Activated CD4-positive, alpha-beta T cell treated with anti-CD3 and anti-CD28 coated beads, Interleukin-2, Interleukin-6, amounts not matched to agents 100 ng/mL and 50 ng/mL, durations not matched to agents 16 hours and 8 hours (primary cell): Measurements from ENCODE around the gene LSM2.

Source experiments
- DNase-seq: peaks from one replicate; pipeline ENCODE4 v3.0.0-alpha.2; 2020

Gene LSM2

DNA sequence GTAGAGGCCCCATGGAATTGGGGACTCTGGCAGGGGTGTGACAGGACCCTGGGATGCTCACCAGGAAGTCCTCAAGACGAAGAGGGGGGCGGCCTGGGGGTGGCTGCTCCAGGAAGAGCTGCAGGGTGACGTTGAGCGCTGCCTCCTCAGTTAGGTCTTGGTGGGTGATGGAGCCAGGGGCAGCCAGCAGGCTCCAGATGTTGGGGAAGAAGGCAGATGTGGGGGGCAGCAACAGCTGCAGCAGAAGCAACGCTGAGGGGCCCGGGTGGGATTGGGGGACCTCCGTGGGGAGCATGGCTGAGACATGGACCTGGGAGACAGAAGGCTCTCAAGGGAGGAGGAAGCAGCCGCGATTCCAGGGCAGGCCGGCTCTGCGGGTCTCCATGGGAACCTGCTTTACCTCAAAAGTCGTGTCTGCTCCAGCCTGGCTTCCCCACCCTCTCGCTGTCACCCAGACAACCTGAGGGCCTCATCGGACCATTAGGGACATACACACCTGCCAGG lies 30.2 kb downstream of the LSM2 start:
- no peak for DNase-seq

DNA sequence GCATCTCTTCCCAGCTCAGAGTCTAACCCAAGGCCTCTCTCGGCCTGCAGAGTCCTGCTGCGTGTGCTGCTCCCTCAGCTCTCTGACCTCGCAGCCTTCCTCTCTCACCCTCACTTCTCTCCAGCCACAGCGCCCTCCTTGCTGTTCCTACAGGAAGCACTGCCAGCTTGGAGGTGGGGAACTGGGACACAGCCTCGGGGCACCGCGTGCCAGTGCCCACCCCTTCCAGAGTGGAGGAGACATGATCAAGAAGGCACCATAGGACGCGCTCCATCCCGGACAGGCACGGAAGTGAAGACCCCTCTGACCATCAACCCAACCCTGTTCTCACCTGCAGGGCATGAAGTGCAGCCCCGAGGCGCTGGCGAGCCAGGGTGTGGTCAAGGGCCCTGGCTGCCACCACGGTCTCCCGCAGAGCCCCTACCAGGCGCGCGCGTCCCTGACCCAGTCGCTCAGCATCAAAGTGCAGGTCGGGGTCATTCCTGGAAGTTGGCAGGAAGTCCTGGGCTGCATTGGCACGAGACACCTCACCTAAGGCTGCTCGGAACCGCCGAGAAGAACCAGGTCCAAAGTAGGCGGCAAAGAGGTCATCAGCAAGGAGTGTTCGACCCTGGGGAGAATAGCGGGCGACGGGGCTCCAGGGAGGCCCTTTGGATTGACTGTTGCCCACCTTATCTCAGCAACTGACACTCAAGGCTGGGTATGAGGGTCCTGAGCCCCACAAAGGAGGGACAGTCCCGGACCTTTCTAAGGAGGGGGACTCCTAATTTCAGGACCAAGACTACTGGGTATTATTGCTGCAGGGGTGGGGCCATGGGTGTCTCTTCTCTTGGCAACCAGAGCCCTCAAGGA lies 30.9 kb downstream of the LSM2 start:
- no peak for DNase-seq

DNA sequence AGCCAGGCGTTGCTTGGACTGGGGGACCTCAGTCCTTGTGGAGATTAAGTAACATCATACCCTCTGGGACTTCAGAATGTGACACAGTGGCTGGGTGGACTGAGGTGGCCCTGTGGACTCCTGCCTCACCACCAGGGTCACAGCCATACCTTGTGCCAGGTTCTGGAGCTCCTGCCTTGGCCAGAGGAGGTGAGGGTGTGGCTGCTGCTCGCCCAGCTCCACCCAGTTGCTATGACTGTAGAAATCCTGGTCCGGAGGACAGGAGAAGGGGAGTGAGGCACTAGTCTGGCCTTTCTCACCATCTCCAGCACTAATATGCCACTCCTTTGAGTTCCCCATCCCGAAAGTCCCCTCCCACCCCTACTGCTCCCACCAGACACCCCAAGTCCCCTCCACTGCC lies 31.6 kb downstream of the LSM2 start:
- DNase-seq, result no peak

DNA sequence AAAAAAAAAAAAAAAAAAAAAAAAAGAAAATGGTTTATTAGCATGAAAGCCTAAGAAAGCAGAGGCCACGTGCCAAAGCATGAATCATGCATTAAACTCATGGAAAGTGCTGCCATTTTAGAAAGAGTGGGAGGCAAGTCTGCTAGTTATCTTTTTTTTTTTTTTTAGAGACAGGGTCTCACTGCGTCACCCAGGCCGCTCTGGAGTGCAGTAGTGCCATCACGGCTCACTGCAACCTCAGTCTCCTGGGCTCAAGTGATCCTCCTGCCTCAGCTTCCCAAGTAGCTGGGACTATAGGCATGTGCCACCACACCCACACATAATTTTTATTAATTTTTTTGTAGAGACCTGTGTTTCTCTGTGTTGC lies 34.8 kb downstream of the LSM2 start:
- DNase-seq, result no peak

DNA sequence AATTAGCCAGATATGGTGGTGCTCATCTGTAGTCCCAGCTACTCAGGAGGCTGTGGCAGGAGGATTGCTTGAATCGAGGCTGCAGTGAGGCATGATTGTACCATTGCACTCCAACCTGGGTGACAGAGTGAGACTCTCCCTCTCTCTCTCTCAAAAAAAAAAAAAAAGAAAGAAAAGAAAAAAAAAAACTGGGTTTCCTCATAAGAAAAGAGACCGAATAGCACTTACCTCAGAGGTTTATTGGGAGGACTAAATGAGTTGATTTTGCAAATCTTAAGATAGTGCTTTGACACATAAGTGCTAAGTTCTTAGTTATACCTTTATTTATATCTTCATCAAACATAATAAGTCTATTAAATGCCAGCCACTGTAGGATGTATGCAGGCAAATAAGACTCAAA lies 35.9 kb downstream of the LSM2 start:
- no peak for DNase-seq

DNA sequence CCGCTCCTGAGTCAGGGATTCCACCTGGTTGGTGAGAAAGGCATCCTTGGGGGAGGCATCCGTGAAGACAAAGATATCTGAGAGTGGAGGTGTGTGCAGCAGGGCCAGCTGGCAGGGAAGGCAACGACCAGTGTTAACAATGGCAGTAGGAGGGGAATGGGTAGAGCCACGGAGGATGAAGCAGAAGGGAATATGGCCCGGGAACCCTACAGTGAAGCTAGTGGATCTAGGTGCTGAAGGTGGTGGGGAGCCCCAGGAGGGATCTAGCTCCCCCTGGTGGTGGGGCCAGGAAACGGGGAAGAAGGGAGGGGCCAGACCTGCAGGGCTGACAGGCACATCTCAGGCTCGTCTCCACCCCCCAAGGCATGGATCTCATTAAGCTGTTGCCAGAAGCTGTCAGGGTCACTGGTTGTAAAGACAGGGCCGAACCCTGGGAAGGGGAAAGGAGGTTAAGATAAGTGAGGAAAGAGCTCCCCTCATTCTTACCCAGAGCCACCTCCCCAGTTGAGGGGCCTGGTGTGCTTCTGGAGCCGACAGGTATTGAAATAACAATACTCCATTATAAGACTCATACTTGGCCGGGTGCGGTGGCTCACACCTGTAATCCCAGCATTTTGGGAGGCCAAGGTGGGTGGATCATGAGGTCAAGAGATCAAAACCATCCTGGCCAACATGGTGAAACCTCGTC lies 36.9 kb downstream of the LSM2 start:
- DNase-seq, result peak; percentile 91

DNA sequence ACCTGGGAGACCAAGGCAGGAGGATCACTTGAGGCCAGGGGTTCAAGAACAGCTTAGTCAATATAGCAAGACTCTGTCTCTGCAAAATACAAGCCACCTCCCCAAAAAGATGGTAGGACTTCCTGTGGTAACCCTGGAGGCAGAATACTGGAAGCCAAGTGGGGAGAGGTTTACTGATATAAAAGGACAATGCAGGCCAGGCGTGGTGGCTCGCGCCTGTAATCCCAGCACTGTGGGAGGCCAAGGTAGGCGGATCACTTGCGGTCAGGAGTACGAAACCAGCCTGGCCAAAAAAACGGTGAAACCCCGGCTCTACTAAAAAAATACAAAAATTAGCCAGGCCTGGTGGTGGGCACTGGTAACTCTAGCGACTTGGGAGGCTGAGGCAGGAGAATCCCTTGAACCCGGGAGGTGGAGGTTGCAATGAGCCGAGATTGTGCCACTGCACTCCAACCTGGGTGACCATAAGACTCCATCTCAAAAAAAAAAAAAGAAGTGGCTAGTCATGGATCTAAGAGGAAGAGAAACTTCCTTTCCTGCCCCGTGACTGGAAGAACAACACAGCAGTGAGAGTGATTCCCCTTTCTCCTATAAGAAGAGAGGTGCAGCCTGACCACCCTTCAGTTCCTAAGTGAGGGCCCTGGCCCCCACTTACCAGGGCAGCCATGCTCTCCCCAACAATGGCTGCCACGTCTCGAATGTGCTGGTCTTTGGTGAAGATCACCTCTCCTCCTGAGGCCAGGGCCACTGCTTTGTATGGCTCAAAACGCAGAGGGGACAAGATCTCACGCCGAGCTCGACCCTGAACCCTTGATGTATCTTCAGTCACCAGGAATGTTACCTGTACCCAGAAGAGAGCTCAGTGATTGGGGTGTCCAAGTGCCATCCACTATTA lies 38.2 kb downstream of the LSM2 start:
- no peak for DNase-seq

DNA sequence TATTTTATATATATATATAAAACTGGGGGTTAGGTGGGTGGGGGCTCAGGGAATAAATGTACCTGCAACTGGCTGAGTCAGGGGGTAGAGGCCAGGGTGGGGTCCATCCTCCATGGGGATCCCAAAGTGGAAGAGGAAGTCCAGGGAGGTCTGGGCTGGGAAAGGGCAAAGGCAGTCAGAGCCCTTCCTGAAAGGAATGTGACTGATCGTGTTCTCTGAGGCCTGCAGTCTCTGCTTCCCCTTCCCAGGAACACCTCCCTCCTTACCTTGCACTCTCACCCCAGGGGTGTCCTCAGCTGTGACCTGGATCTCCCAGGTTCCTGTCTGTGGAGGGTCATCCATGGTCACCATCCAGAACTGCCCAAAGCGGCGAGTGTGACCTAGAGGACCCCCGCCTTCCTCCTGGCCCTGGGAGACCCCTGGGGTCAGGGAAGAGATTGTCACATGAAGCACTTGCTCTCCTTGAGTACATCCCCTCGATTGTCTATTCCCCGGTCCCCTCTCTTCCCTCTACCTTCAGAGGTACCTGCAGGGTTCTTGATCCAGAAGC lies 39.6 kb downstream of the LSM2 start:
- DNase-seq, result no peak

DNA sequence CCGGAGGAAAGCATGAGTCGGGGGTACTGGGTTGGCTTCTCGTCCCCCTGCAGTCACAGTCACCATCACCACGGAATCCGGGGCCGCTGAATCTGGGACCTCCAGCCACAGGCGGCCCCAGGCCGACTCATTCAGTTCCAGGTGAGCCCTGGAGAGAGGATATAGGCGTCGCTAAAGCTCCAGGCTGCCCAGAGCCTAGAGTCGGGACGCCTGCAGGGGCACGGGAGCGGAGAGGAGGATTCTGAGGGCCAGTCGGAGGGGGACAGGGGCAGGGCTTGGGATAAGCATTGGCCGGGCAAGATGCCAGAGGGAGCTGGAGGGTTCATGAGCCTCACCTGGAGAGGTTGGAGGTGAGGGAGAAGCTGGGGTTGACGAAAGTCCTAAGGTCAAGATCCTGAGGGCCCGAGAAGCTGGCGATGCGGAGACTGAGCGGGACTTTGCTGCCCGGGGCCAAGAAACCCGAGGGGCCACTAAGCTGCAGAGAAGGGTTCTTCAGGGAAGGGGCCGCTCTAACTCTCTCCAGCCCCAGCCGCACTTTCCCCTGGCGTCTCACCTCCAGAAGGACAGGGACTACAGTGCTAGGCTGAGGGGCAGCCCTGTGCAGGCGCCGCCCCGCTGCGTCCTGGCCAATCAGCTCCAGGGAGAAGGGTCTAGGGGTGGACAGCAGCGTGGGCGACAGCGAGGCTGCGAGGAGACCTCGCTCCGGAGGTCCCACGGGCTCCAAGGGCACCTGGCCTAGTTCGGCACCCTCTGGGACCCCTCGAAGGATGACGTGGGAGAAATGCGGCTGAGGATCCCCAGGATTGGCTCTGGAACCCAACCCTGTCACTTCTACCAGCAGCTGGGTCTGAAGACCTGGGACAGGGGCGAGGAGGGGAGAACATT lies 40.6 kb downstream of the LSM2 start:
- DNase-seq, result no peak

DNA sequence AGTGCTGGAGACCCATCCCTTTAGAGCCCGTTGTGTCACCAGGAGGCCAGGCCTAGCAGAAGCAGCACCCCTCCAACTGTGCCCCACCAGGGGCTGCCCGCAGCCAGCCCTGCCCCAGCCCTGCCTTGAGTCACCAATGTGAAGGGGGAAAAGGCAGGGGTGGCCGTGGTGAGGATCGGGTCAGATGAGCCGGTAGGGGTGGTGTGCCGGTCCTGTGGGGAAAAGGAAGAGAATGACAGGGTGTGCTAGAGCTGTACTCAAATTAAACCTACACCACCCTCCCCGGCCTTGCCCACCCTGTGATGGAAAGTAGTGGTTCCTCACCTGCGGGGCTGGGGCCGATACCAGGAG lies 41.2 kb downstream of the LSM2 start:
- no peak for DNase-seq

DNA sequence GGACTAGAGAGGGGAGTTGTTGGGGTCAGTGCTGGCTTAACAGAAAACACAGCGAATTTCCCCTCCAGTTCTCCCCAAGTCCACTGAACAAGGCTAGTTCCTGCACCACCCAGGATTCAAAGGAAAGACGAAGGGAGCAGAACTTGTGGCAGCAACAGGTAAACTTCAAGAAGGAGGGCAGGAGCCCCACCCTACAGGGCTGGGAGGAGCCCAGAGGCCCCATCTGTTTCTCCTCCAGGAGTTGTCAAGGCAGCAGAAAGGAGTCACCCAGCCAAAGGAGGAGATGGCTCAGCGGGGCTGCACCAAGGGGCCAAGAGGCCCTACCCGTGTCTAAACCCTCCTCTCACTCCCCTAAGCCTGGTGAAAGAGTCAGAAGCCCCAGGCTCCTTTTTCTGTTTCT lies 42.6 kb downstream of the LSM2 start:
- no peak for DNase-seq

DNA sequence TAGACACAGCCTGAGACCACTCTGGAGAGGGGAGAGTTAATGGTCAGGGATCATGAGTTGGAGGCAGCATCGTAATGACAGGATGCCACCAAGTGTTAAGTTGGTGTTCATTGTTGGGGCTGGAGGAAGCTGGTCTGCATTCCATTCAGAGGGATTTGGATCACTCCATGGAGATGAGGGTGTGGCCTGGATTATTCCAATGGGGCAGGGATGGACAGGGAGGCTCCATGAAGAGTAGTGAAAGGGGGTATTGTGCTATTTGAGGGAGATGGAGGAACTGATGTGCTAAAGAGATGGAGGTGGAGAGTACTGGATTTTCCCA lies 43.2 kb downstream of the LSM2 start:
- DNase-seq, result no peak

DNA sequence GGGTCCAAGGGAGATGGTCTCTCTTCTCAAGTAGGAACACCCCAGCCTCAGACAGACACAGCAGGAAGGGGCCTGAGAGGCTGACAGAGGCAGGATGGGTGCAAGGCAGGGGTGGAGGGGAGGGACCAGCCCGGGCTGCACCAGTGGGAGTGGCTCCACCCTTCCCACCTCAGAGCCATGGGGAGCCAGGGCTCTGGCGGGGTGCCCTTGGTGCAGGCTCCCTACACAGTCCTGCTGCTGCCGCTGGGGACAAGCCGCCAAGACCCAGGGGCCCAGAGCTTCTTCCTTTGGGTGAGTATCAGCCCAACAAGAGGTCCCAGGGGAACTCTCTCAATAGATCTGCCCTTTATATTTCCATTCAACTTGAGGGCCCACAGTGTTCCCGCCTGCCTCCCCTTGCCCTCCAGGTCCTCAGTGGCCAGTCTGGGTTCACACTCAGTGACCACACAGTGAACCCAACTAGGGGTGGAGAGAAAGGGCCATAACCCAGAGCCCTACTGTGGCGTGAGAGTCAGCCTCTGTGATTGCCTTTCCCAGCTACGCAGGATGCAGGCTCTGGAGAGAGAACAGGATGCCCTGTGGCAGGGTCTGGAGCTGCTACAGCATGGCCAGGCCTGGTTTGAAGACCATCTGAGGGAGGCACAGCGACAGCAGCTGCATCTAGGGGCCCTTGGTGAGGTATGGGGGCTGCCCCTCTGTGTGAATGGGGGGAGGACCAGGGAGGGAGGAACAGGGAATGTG lies 43.7 kb downstream of the LSM2 start:
- no peak for DNase-seq

DNA sequence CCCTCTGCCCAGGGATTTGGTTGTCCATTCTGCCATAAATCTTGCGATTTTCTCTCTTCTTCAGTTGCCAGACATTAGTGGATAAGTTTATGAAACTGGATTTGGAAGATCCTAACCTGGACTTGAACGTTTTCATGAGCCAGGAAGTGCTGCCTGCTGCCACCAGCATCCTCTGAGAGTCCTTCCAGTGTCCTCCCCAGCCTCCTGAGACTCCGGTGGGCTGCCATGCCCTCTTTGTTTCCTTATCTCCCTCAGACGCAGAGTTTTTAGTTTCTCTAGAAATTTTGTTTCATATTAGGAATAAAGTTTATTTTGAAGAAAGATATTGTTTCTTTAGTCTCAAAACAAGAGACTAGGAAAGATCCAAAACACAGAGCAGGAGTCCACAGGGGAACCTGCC lies 44.4 kb downstream of the LSM2 start, which contains the start of gene SAPCD1:
SAPCD1 (plus strand) TSS at position 301 of the 400 bp plus-strand sequence. CDS start 399 bp downstream, outside the sequence.
- DNase-seq, result no peak

DNA sequence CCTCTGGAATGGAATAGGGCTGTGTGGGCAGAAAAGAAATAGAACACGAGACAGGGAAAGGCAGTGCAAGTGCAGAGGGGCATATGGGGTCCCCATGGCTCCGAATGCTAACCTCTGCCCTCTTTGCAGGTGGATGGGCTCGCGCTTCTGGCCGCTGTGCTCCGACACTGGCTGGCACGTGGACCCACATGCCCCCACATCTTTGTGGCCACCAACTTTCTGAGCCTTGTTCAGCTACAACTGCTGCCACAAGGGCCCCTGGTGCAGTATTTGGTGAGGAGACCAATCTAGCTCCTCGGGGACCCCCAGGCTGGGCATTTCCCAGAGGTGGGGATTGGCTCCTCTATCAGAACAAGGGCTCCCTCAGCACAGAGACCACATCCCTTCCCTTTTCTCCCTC lies 45.4 kb downstream of the LSM2 start:
- no peak for DNase-seq

DNA sequence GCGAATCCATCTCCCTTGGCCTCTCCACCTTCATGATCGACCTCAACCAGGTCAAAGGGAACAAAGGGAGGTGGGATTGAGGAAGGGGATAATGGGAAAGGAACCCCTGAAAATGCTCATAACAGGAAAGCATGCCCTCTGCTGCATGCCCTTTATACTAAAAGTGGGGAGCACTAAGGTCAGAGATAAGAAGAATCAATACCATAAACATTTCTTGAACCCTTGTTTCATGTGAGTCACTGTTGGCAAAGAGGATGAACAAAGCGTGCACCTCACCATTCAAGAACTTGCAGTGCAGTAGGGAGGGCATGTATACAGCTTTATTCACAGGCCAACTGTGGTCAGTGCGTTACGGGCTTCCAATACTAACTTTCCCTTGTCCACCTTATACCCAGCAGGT lies 46.0 kb downstream of the LSM2 start:
- no peak for DNase-seq

DNA sequence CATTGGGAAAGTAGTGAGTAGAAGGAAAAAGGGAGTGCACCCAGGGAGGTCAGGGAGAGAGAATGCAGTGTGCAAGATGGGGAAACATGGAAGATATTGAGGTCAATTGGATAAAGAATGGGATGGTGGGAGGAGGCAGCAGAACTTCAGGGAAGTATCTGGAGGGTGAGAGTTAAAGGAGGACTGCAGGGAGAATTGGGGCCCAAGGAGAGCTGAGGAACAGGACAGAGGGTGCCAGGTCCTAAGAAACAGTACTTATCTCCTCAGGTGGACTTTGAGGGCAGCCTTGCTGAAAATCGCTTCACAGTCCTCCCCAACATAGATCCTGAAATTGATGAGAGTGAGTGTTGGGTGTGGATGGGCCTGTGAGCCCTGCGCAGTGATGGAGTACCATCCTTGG lies 48.5 kb downstream of the LSM2 start:
- DNase-seq, result no peak

DNA sequence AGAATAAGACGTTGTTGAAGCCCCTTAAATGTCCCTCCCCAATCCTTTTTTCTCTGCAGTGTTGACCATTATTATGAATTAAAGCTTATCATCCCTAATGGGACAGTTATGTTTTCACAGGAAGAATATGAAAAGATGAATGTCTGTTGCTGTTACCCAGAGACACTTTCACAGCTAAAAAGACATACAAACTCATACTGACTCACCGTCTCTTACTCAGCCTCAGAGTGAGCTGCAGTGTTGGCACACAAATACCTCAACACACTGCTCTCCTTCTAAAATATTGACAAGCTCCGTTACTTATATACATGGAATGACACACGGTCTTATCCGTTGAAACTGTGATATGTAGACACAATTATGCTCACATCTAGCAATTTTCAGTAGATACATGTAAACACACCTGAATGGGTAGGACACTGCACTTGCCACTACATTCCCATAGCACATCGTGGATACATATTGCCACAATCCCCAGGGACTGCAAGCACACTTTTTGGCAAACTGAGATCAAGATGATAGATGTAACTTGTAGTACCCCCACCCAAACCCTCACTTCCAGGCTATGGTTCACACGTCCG lies 53.9 kb downstream of the LSM2 start:
- DNase-seq, result no peak

DNA sequence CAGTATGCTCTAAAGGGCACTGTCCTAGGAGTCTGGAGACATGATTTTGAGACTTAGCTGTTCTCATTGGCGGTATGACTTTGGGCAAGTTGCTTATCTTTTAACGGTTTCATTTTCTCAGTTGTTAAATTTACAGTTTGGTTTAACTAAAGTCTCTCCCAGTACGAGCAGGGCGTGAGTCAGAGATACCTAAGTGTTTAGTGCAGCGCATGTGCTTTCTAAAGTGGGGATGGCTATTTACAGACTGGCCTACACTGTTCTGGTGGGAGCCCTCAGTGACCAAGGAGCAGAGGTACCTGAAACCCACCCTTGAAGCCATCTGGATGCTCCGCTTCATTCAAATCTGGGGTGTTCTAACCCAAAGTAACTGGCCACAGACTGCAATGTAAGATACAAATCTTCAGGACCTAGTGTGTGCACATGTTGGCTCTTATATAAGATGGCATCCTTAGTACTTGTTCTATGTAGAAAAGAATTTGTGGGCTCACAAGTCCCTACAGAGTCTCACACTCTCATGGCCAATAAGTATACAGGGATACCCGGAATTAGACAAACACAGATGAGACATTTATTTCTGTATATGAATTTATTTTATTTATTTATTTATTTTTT lies 56.2 kb downstream of the LSM2 start:
- DNase-seq, result no peak

DNA sequence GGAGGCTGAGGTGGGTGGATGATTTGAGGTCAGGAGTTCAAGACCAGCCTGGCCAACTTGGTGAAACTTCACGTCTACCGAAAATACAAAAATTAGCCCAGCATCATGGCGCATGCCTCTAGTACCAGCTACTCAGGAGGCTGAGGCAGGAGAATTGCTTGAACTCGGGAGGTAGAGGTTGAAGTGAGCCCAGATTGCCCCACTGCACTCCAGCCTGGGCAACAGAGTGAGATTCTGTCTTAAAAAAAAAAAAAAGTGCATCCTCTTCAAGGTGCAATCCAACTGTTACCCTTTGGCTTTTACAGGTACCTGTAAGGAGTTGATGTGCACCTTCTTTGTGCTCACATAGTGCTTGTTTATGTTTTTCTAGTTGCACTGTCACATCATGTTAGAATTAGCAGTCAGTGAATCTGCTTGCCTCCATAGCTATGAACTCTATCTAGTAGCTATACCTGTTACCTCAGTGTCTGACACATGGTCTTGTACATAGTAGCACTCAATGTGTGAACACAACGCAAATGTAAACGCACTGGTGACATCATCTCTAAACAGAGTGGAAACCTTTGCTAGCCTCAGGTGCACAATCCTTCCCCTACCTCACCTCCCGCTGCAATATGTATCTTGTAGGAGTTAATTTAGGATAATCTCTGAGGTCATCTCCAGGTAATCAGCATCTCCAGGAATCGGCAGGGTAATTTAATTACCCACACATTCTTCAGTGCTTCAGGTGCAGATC lies 57.3 kb downstream of the LSM2 start:
- no peak for DNase-seq
